Transverse colon (tissue), 4 donors: ENCODE results near the gene ALS2CL.

ENCODE experiments used
- EP300 ChIP-seq: sonication (generic); formaldehyde crosslinking; IDR thresholded peaks from one replicate; pipeline ENCODE4 v1.6.1; 2017; ENCODE audit warnings: antibody characterized with exemption, low read depth
- POLR2A ChIP-seq: fragments of 450-650 bp; IDR thresholded peaks from one replicate; pipeline ENCODE4 v1.6.1; 2016; ENCODE audit warnings: antibody characterized with exemption, mild to moderate bottlenecking, moderate library complexity
- POLR2AphosphoS5 ChIP-seq, 3 donors: sonication (generic); formaldehyde crosslinking; IDR thresholded peaks; one replicate each; pipeline ENCODE4 v1.6.1; 2016; ENCODE audit warnings: antibody characterized with exemption in 3 of 3
- TF ChIP-seq, protein P1 (sequence below), 5 experiments: fragments of 200-600 bp in 3 of 5; fragments of 450-650 bp in 2 of 5; sonication (generic) in 3 of 5; IDR thresholded peaks; 1 replicate in 2 of 5; 2 replicates in 3 of 5; pipeline ENCODE4 v1.5.1; 2016 to 2017; ENCODE audit warnings: antibody characterized with exemption in 5 of 5, inconsistent platforms in 3 of 5, mild to moderate bottlenecking in 2 of 5, moderate library complexity in 1 of 5

DNA sequence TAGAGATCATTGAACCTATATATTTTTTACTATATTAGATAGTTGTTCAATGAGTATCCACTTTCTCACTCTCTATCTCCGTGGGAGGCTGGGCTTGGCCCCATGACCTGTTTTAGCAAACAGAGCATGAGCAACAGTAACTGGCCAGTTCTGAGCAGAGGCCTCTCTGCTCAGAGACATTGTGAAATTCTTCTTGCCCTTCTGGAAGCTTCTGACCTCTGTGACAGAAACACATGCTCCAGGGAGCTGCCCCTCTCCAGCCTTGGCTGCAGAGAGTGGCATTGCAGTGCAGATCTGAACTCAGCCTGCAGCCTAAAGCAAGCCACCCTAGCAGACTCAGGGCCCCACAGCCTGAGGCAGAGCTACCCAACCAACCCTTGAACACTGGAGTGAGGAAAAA is 60.7 kb downstream of the ALS2CL start:
- no peak for TF ChIP-seq POLR2A
- TF ChIP-seq, protein P1, sequence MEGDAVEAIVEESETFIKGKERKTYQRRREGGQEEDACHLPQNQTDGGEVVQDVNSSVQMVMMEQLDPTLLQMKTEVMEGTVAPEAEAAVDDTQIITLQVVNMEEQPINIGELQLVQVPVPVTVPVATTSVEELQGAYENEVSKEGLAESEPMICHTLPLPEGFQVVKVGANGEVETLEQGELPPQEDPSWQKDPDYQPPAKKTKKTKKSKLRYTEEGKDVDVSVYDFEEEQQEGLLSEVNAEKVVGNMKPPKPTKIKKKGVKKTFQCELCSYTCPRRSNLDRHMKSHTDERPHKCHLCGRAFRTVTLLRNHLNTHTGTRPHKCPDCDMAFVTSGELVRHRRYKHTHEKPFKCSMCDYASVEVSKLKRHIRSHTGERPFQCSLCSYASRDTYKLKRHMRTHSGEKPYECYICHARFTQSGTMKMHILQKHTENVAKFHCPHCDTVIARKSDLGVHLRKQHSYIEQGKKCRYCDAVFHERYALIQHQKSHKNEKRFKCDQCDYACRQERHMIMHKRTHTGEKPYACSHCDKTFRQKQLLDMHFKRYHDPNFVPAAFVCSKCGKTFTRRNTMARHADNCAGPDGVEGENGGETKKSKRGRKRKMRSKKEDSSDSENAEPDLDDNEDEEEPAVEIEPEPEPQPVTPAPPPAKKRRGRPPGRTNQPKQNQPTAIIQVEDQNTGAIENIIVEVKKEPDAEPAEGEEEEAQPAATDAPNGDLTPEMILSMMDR (IDR thresholded peaks at IDR 0.05): no peak
- no peak for TF ChIP-seq EP300
- no peak for TF ChIP-seq POLR2AphosphoS5 (IDR thresholded peaks at IDR 0.05)
